T-helper 2 cell treated with Interferon-gamma antibody and Interleukin-4, amounts not matched to agents 5 μg/mL and 100 μg/mL, for 36 hours (primary cell): ENCODE measurements around the gene SLX4.

Source experiments
- DNase-seq: peaks from one replicate; pipeline ENCODE4 v3.0.0; 2021; ENCODE audit warnings: low spot score
- H3K27ac Mint-ChIP-seq: one replicate; pipeline ENCODE4 v1.8.0; 2021; ENCODE audit warnings: mild to moderate bottlenecking, mixed read lengths
- H3K27me3 Mint-ChIP-seq: one replicate; pipeline ENCODE4 v1.8.0; 2021; ENCODE audit warnings: low read depth, mixed read lengths
- H3K36me3 Mint-ChIP-seq: one replicate; pipeline ENCODE4 v1.8.0; 2021; ENCODE audit warnings: low read depth, mixed read lengths
- H3K4me1 Mint-ChIP-seq: one replicate; pipeline ENCODE4 v1.8.0; 2021; ENCODE audit warnings: low read depth, mixed read lengths
- H3K4me3 Mint-ChIP-seq: one replicate; pipeline ENCODE4 v1.8.0; 2022; ENCODE audit warnings: mild to moderate bottlenecking, moderate library complexity, mixed read lengths
- H3K9me3 Mint-ChIP-seq: one replicate; pipeline ENCODE4 v1.8.0; 2021; ENCODE audit warnings: mixed read lengths

The SLX4 gene

GRCh38 chr16:3646348-3646920, 35.0 kb upstream of the SLX4 start:
- Mint-ChIP-seq H3K27ac (no peak overlapping the region), H3K9me3 (no peaks in the 10 kb centered on the region), H3K4me3 (no peak overlapping the region), H3K36me3 (peaks cover 9% of the 10 kb centered on the region), H3K27me3 (no peaks in the 10 kb centered on the region), H3K4me1 (peaks cover under 1% of the 10 kb centered on the region)
- DNase-seq: no peak

- Mint-ChIP-seq H3K9me3 (no peaks in the 10 kb centered on the region), H3K27ac (no peak overlapping the region), H3K27me3 (no peaks in the 10 kb centered on the region), H3K4me3 (no peak overlapping the region), H3K36me3 (peaks cover 4% of the 10 kb centered on the region), H3K4me1 (peaks cover 2% of the 10 kb centered on the region)
- no peak for DNase-seq
Observed at GRCh38 chr16:3645504-3646347, 34.3 kb upstream of the SLX4 start.

- Mint-ChIP-seq H3K4me1 (peaks cover 2% of the 10 kb centered on the region), H3K27me3 (no peaks in the 10 kb centered on the region), H3K9me3 (no peaks in the 10 kb centered on the region), H3K36me3 (peaks cover 6% of the 10 kb centered on the region), H3K4me3 (no peak overlapping the region), H3K27ac (no peak overlapping the region)
- DNase-seq: no peak
Observed at GRCh38 chr16:3645108-3645503, 33.7 kb upstream of the SLX4 start.

- Mint-ChIP-seq H3K9me3 (no peaks in the 10 kb centered on the region), H3K4me1 (peaks cover 6% of the 10 kb centered on the region), H3K27ac (no peak overlapping the region), H3K36me3 (peaks cover 6% of the 10 kb centered on the region), H3K4me3 (no peak overlapping the region), H3K27me3 (no peaks in the 10 kb centered on the region)
- DNase-seq: no peak
Observed at GRCh38 chr16:3643095-3643730, 31.8 kb upstream of the SLX4 start.

GRCh38 chr16:3642397-3643094, 31.1 kb upstream of the SLX4 start:
- no peak overlapping the region for H3K4me3 Mint-ChIP-seq
- DNase-seq: no peak
- peaks cover 11% of the 10 kb centered on the region for H3K4me1 Mint-ChIP-seq
- no peaks in the 10 kb centered on the region for H3K27me3 Mint-ChIP-seq
- H3K36me3 Mint-ChIP-seq: peaks cover 6% of the 10 kb centered on the region
- no peak overlapping the region for H3K27ac Mint-ChIP-seq
- no peaks in the 10 kb centered on the region for H3K9me3 Mint-ChIP-seq

- H3K27ac Mint-ChIP-seq: no peak overlapping the region
- no peaks in the 10 kb centered on the region for H3K27me3 Mint-ChIP-seq
- peaks cover 18% of the 10 kb centered on the region for H3K4me1 Mint-ChIP-seq
- peaks cover 6% of the 10 kb centered on the region for H3K36me3 Mint-ChIP-seq
- DNase-seq: no peak
- H3K4me3 Mint-ChIP-seq: no peak overlapping the region
- H3K9me3 Mint-ChIP-seq: no peaks in the 10 kb centered on the region
Observed at GRCh38 chr16:3641801-3642396, 30.5 kb upstream of the SLX4 start.

- DNase-seq: no peak
- Mint-ChIP-seq H3K4me1 (peaks cover 22% of the 10 kb centered on the region), H3K4me3 (no peak overlapping the region), H3K27me3 (no peaks in the 10 kb centered on the region), H3K27ac (no peak overlapping the region), H3K9me3 (no peaks in the 10 kb centered on the region), H3K36me3 (peaks cover 6% of the 10 kb centered on the region)
Observed at GRCh38 chr16:3640632-3641501, 29.5 kb upstream of the SLX4 start.

GRCh38 chr16:3640207-3640606, 28.8 kb upstream of the SLX4 start:
- Mint-ChIP-seq H3K36me3 (peaks cover 10% of the 10 kb centered on the region), H3K27ac (no peak overlapping the region), H3K4me3 (no peak overlapping the region)

GRCh38 chr16:3638916-3639644, 27.7 kb upstream of the SLX4 start:
- peaks cover 10% of the 10 kb centered on the region for H3K36me3 Mint-ChIP-seq
- H3K9me3 Mint-ChIP-seq: no peaks in the 10 kb centered on the region
- no peak overlapping the region for H3K4me3 Mint-ChIP-seq
- no peaks in the 10 kb centered on the region for H3K27me3 Mint-ChIP-seq
- no peak for DNase-seq
- peaks cover 25% of the 10 kb centered on the region for H3K4me1 Mint-ChIP-seq
- H3K27ac Mint-ChIP-seq: peak overlapping the region; percentile 48

More at GRCh38 chr16:3640207-3640606, 28.8 kb upstream of the SLX4 start:
- no peaks in the 10 kb centered on the region for H3K9me3 Mint-ChIP-seq
- H3K4me1 Mint-ChIP-seq: peaks cover 25% of the 10 kb centered on the region
- no peak for DNase-seq
- H3K27me3 Mint-ChIP-seq: no peaks in the 10 kb centered on the region

GRCh38 chr16:3637371-3637923, 26.0 kb upstream of the SLX4 start:
- Mint-ChIP-seq H3K27ac (peak overlapping the region; percentile 78), H3K4me1 (peaks cover 25% of the 10 kb centered on the region), H3K27me3 (no peaks in the 10 kb centered on the region), H3K9me3 (no peaks in the 10 kb centered on the region), H3K4me3 (peak overlapping the region; percentile 54), H3K36me3 (peaks cover 11% of the 10 kb centered on the region)
- no peak for DNase-seq

- peaks cover 8% of the 10 kb centered on the region for H3K36me3 Mint-ChIP-seq
- no peaks in the 10 kb centered on the region for H3K27me3 Mint-ChIP-seq
- no peak for DNase-seq
- peak overlapping the region; percentile 76 for H3K4me3 Mint-ChIP-seq
- no peaks in the 10 kb centered on the region for H3K9me3 Mint-ChIP-seq
- peak overlapping the region; percentile 95 for H3K27ac Mint-ChIP-seq
- H3K4me1 Mint-ChIP-seq: peaks cover 31% of the 10 kb centered on the region
Observed at GRCh38 chr16:3625911-3626732, 14.7 kb upstream of the SLX4 start.

- H3K4me1 Mint-ChIP-seq: peaks cover 30% of the 10 kb centered on the region
- no peak overlapping the region for H3K4me3 Mint-ChIP-seq
- no peaks in the 10 kb centered on the region for H3K9me3 Mint-ChIP-seq
- no peak for DNase-seq
- peaks cover 8% of the 10 kb centered on the region for H3K36me3 Mint-ChIP-seq
- H3K27ac Mint-ChIP-seq: peak overlapping the region; percentile 95
- H3K27me3 Mint-ChIP-seq: no peaks in the 10 kb centered on the region
Observed at GRCh38 chr16:3625331-3625730, 13.9 kb upstream of the SLX4 start.
